ENCODE data around the gene ADSS1.

- TF ChIP-seq CTCF (IDR thresholded peaks at IDR 0.05), result no peak
- no peak for TF ChIP-seq POLR2A (IDR thresholded peaks at IDR 0.05)
These were observed 29.5 kb upstream of the ADSS1 start for GRCh38 chr14:104694475-104694950.

Measured in esophagus squamous epithelium (tissue), 4 donors.